T-helper 22 cell (primary cell): Measurements from ENCODE around the gene IGFBP2.

ENCODE experiments used
- DNase-seq: peaks from one replicate; pipeline ENCODE4 v3.0.0-alpha.2; 2020; ENCODE audit warnings: low read depth

IGFBP2 gene

DNA sequence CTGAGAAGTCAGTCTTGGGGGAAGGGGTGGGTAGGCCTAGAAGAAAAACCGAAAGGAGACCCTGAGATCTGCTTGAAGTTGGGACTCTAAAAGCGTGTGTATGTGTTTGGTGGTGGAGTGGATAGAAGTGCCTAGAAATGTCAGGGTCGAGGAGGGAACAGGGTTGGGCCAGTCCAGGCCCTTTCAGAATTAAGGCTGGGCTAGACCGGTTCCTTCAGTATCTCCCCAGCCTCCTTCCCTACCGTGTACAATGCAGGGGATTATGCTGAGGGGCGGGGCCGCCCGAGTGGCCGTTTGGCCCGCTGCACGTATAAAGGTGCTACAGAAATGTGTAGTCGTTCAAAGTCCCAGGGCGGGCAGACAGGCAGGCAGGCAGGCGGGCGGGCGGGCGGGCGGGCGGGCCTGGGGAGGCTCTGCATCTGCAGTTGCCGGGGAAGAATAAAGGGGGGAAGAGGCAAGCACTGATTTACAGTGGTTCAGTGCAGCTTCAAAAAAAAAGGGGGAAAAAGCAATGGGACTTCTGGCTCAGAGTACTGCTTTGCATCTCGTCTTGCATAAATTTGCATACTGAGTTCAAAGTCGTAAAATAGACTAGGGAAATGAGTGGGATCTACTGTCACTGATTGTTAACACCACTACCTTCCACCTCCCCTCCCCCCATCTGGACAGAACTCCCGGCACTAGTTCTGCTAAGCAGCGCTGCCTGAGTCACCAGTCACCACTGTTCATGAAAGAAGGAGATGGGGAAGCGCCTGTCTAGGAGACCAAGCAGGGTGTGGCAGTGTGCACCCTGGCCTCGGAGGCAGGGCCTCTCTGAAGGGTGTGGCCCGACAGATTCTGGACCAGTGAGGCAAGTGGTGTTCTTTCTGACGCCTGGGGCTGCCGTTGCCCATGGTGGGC, 3.6 kb downstream of the IGFBP2 start:
- DNase-seq, result no peak

DNA sequence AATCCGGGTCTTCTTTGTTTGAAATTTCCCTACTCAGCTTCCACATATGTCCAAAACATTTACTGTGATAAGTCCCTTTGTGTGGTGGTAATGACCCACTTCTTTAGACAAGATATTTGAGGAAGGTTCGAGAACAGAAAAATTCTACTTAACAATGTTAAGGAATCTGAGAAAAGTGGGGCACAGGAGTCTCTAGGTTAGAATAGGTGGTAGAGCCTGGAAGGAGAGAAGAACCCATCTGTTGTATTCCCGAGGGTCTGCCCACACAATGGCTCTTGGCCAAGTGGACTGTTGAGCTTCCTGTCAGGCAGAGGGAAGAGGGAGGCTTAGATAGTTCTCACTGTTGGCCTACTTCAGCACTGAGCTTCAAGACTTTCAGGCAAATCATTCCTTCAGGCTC, 4.3 kb downstream of the IGFBP2 start:
- DNase-seq, result no peak

DNA sequence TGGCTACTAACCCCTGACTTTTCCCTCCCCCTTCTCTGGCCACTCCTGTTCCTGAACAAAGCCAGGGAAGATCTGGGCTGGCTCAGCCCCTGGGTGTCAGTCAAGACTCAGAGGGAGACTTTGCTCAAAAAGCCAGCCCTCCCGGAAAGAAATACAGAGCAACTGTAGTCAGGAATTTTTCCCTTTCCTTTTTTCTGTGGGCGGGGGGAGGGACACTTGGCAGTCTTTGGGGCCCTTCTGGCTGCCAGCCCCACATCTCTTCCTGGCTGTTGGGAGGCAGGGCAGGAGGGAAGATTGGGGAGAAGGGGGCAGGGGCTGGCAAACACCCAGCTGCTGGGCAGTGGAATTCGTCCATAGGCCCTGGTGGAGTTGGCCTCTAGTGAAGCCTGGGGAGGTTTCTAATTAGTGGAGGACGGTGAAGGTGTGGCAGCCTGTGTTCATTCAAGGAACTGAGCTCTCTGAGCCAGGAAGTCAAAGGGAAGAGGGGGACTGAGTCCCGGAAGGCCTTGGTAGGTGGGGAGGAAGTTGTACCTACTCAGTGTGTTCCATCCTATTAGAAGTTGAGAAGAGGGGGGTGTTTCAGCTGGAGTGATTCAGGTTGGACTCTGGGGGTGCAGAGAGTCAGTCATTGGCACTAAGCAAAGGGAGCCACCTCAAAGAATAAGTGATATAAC, 10.9 kb downstream of the IGFBP2 start:
- DNase-seq, result no peak

DNA sequence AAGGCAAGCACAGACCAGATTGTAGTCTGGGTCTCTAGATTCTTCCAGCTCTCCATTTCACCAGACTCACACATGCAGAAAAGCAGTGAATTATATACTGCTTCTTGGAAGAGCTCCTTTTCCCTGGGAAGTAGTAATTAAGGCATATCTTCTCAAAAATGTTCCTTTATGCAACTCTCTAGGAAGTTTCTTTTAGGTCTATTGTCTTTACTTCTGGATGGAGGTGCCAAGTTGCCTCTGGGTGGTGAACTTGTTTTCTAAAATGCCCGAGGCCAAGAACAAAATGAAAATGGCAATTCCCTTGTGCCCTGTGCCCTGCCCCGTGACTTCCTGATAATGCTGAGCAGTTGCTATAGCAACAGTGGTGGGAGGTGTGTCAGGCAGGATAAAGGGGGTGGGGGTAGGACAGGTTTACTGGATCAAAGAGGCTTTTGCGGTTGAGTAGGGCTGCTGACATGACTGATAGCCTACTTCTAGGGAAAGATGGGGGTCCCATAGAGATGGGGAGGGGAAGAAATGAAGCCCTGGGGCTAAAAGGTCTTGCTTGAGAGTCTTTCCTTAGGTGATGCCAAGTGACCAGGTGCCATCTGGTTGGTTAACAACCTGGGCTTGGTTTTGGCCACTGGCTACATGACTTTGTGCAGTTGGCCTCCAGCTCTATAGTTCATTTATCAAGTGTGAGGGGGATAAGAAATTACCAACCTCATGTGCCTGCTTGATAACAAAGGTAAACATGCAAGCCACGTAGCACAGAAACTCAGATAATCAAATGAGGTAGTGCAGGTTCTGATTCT, 11.8 kb downstream of the IGFBP2 start:
- DNase-seq, result no peak

DNA sequence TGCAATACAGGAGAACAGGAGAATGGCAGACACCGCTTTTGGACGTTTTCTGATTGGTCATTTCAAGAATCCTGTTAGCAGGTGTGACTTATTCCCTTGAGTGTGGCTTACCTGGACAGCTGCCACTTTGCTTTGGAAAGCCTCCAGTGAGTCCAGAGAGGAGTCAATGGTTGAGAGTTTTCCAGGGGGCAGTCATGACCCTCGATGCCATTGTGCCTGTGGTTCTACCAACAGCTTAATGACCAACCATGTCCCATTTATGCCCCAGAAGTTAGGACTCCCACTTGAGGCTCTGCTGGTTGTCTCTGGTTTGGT, 12.4 kb downstream of the IGFBP2 start:
- no peak for DNase-seq

DNA sequence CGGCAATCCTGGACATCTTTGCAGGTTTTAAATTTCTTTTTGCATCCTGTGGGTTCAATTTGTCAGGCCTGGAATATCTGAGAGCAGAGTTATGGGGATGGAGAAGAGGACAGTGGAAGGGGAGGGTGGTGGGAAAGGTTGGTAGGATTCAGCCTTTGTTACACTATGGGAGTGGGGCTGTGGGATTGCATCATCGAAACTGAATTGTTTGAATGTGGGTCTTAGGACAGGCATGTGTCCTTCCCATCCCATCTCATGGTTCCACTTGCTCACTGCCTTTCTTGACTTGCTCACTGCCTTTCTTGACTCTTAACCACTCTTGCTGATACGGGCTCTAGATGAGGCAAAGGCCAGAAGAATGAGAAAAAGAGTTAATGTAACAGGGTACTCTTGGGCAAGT, 12.9 kb downstream of the IGFBP2 start:
- no peak for DNase-seq

DNA sequence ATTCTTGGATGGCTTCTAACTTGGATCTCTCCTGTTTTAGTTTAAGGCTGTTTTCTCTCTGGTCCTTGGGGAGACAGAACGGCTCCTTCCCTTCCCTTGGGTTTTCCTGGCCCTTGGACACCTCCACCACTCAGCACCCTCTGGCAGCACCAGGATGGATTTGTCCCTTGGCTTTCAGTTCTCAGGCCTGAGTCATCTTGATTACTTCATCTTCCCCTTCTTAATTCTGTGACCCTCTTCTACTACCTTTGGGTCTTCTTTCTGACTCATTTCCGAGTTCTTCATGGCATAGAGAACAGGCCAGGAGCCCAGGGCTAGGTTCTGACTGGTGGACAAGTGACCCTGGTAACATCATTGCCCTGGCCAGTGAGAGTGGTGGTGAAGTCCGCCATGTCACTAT, 14.9 kb downstream of the IGFBP2 start:
- DNase-seq, result no peak

DNA sequence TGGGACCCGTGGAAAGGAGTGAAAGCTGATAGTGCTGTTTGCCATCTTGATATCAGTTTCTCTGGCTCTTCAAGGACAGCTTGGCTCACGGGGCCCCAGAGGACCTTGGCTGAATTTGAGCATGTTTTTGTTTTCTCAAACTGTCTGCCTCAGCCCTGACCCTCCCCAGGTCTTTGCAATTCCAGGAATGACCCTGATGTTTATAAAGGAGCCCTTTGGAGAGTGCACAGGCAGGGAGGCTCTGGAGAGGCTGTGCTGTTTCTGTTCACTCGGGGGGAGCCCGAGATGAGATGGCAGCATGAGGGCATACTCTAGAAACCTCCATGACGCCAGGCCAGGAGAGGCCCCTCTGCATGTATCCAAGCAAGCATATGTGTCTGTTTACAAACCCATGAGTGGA, 16.4 kb downstream of the IGFBP2 start:
- no peak for DNase-seq

DNA sequence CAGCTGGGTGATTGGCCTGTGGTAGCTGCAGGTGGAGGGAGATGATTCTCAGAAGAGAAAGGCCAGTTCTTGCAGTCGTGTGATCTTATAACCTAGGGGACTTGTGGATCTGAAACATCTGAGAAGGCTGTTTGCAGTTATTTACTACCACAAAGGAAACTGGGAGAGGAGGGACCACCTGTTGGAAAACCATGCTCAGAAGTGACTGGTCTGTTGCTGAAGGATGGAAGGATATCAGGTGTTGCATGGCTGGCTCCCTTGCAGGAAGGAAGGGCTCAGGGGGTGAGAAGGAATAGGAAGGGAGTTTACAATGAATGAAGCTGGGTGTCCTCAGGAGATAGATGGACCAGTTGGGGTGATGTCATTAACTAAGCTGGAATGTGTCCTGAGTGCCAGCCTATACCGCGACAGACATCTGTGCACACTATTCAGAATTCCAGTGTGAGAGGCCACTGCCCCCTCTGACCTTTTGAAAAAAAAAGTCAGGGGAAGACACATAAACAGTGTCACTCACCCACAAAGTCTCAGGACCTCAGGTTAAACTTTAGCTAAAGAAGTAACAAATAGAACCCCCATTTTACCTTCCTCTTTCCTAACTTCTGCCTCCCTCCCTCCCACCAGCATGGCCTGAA, 17.5 kb downstream of the IGFBP2 start:
- no peak for DNase-seq

DNA sequence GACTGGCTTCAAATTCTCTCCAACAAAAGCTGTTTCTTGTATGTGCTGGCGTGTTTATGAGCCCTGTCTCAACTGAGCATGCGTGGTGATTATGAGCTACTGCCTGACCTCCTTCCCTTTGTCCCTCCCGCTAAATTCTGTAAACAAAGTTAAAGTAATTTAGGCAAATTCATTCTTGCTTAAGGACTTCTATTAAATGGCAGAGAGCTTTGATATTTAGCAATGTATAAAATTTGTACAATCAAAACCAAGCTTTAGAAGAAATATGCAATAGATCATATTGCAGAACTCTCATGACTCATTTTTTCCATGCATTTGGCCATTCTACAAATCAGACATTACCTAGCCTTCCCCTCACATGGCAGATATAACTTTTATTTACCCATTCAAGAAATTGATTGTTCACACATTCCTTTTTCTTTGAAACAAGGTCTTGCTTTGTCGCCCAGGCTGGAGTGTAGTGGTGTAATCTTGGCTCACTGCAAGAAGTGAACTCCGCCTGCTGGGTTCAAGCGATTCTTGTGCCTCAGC, 18.2 kb downstream of the IGFBP2 start:
- no peak for DNase-seq

DNA sequence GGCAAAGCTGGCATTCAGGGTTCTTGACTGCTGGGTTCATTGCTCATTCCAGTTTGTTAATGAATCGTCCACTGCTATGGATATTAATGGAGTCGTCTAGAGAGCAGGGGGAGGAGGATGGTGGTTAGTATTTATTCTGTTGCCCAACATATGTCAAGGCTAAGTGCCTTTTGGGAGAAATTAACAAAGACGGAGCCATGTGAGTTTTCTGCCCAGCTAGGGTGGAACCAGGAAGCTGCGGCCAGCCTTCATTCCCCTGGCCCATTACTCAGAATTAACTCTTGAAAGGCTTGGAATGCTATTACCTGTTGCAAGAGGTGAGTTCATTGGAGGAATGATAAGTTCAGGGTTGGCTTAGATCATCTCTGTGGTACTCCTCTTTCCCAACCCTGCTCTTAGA, 19.3 kb downstream of the IGFBP2 start:
- DNase-seq, result no peak

DNA sequence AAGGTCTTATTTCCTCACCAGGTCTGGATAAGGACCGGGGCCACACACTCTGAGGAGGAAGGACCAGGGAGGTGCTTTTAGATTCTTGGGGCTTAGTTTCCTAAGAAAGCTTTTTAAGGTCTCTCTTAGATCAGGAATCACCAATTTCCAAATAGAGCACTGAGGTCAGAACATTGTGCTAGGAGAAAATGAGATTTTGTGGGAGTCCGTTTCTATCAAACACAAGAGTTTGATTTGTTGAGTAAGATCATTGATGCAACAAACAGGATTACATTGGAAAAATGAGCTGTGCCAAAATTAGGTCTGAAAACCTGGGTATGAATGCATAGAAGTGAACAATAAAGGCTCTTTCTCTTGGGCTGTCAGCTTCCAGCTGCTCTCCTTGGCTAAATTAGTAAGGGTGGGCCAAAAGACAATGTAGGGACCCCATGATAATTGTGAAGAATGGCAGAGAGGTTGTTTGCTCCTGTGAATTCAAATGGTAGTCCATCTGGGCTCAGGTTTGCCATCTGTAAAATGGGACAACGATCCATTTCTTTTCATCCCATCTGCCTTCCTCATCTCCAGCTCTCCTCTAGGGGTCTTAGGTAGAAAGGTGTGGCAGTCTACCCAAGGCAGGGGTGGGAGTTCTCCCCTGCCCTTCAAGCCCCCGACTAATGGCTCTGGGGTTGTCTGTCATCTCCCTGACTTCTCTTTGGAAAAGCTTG, 20.0 kb downstream of the IGFBP2 start:
- DNase-seq, result no peak

DNA sequence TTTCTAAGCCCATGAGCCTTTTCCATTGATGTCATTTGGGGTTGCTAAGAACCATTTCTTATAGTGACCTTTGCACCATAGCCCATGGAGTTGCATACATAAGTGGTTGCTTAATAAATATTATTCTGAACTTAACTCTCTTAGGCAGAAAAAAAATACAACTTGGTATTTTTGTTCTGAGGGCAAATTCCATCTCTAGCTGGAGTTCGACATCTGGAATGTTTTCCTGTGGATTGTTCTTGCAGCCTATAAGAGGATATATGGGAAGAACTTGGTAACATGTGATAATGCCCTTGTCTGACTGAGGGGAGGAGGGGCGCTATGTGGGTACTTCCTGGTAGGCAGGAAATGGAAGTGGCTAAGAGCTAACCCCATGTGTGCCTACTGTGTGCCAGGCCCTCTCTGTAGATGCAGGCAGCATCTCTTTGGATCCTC, 20.7 kb downstream of the IGFBP2 start:
- DNase-seq, result no peak

DNA sequence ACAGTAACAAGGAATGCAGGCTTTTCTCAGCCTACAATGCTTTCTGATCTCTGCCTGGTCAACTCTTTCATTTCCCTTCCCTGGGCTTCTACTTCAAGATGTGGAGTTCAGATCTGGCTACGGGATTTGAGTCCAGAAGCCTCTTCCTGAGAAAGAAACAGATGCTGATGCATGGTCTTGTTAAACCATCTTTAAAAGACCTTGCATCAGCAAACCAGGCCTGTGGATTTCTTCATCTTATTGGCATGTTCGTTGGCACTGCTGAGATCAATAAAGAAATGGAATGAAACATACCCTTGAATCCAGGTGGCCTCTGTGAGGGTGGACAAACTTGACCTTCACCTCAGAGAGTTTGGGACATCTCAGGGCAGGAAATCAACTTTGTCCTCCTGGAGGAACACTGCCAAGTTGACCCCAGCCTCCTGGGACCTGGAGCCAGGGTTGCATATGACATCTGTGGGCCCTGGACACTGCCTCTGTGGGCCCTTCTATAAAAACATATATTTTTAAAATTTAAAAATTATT, 21.4 kb downstream of the IGFBP2 start:
- DNase-seq, result no peak

DNA sequence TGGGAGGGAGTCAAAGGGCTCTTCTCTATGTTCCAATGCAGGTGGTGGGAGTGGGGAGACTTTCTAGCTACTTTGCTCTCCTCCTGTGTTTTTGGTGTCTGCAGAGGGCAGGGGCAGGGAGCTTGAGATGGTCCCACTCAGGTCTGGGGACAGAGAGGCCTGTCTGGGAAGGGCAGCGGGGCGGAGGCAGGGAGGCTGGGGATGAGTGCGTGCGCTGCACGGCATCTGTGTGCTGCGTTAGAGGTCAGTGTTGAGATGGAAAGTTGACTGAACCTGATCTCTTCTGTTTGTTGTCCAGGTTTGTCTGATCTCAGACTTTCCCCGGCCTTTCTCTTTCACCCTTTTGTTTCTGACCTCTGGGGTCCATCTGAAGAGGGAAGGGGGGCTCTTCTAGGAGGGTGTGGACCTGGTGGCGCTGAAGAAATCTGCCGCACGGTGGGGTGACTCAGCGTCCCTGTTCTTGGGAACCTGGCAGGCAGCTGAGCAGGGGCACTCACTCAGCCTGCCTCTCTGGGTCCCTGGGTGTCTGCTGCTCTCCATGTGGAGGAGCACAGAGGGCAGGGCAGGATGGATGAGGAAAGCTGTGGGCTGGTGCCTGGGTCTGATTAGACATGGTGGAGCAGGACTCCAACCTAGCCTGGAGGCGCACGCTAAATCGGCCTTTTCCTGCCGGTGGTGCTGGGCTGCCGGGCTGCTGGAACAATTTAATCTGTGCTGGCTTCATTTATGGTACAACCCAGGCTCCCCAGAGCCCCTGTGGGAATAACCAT, 24.1 kb downstream of the IGFBP2 start:
- no peak for DNase-seq

DNA sequence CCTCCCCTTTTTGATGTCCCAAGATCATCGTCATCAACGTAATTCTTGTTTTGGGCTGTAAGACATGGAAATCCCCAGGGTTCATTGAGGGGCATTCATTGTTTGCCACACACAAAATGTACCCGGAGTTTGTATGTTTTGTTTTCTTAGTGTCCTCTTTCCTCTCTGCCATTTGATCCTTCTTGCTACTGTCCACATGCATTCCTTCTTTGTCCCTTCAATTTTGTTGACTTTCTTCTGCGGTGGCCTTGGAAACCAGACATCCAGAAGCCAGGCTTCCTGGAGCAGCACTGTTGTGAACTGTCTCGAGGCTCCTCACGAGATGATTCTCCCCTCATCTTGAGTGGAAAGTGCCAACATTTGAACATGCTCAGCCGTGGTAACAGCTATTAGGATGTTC, 24.8 kb downstream of the IGFBP2 start:
- DNase-seq, result no peak

DNA sequence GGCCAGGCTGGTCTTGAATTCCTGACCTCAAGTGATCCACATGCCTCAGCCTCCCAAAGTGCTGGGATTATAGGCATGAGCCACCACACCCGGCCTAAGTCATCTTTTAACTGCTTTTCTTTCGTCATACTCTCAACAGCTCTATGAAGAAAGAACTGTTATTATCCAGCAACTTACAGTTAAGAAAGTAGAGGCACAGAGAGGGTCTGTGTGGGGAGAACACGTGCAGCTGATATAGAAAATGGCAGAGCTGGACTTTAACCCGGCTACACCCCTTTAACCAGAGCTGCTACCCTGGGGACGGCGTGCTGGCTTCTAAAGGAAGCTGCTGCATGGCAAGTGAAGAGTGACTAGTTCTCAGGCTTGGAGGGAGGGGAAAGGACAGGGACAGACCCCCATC, 25.5 kb downstream of the IGFBP2 start:
- no peak for DNase-seq

DNA sequence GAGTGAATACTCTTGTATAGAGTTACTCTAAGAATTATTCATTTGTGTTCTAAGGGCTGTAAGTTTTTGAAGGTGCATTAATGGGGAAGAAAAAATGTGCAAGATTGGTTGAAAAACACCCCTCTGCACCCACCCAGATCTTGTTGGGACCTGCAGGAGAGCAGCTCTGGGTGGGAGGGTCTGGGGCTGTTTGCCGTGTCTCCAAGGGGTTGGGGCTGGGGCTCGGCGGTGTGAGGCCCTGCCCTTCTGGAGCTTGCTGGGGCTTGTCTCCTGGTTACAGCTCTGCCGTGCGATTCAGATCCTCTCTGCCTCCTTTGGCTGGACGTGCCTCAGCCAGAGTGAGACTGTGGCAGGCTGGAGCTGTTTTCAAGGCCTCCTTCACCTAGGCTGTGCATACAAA, 26.1 kb downstream of the IGFBP2 start:
- no peak for DNase-seq

DNA sequence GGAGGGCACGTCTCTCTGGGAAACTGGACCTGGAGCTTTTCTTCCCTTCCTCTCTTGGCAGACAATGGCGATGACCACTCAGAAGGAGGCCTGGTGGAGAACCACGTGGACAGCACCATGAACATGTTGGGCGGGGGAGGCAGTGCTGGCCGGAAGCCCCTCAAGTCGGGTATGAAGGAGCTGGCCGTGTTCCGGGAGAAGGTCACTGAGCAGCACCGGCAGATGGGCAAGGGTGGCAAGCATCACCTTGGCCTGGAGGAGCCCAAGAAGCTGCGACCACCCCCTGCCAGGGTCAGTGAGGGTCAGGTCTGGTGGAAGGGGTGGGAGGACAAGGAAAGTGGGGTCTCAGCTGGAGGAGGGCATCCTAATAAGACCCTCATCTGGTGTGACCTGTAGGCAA, 27.3 kb downstream of the IGFBP2 start:
- no peak for DNase-seq

DNA sequence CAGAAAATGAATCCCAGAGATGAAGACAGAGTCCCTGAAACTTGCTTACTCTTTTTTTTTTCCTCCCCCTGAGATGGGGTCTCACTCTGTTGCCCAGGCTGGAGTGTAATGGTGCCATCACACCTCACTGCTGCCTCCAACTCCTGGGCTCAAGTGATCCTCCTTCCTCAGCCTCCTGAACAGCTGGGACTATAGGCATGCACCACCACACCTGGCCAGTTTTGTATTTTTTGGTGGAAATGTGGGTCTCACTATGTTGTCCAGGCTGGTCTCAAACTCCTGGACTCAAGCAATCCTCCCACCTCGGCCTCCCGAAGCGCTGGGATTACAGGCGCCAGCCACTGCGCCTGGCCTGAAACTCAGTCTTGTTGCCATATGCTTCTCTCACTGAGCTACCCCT, 27.8 kb downstream of the IGFBP2 start:
- no peak for DNase-seq
